ENCODE data around the gene PAIP2B. TPM values are rescaled to one million over a fixed set of nuclear protein-coding genes. Genes with fewer than 3 reads are reported as not detected.
"Not testable (repeated sequence)": the region's sequence is repeated elsewhere in the genome, so short reads cannot be mapped to it uniquely, and the experiment has no call there.

PAIP2B gene
- total RNA-seq, 1 donor from 2014 or later: 10.8 TPM

GRCh38 chr2:71181316-71181715 lies 45.6 kb downstream of the PAIP2B start:
- Mint-ChIP-seq H3K4me1 (no peaks in the 10 kb centered on the region), H3K4me3 (no peak overlapping the region), H3K27ac (no peak overlapping the region), H3K9me3 (no peaks in the 10 kb centered on the region), H3K36me3 (no peaks in the 10 kb centered on the region), H3K27me3 (ENCODE audit: low read depth) (peaks cover 18% of the 10 kb centered on the region)
- TF ChIP-seq CTCF (IDR thresholded peaks at IDR 0.05; ENCODE audit: unreplicated experiment): no peak
- DNase-seq (ENCODE audit: low spot score in 2 of 2, unreplicated experiment in 2 of 2): no peak

GRCh38 chr2:71178836-71179235 lies 48.1 kb downstream of the PAIP2B start:
- H3K36me3 Mint-ChIP-seq; DNase-seq (ENCODE audit: low spot score in 2 of 2, unreplicated experiment in 2 of 2); H3K4me1 Mint-ChIP-seq; H3K9me3 Mint-ChIP-seq; H3K27ac Mint-ChIP-seq; H3K4me3 Mint-ChIP-seq: not testable (repeated sequence)
- H3K27me3 Mint-ChIP-seq (ENCODE audit: low read depth): peaks cover 21% of the 10 kb centered on the region

GRCh38 chr2:71174207-71174606 lies 52.7 kb downstream of the PAIP2B start:
- Mint-ChIP-seq H3K27me3 (ENCODE audit: low read depth) (peaks cover 29% of the 10 kb centered on the region), H3K27ac (no peak overlapping the region), H3K4me3 (no peak overlapping the region), H3K36me3 (no peaks in the 10 kb centered on the region), H3K4me1 (no peaks in the 10 kb centered on the region), H3K9me3 (no peaks in the 10 kb centered on the region)
- DNase-seq (ENCODE audit: low spot score in 2 of 2, unreplicated experiment in 2 of 2): no peak
- no peak for TF ChIP-seq CTCF (IDR thresholded peaks at IDR 0.05; ENCODE audit: unreplicated experiment)

- no peak overlapping the region for H3K4me3 Mint-ChIP-seq
- peaks cover 21% of the 10 kb centered on the region for H3K27me3 Mint-ChIP-seq (ENCODE audit: low read depth)
- H3K27ac Mint-ChIP-seq: no peak overlapping the region
- no peaks in the 10 kb centered on the region for H3K36me3 Mint-ChIP-seq
- no peaks in the 10 kb centered on the region for H3K4me1 Mint-ChIP-seq
- no peak for TF ChIP-seq CTCF (IDR thresholded peaks at IDR 0.05; ENCODE audit: unreplicated experiment)
- H3K9me3 Mint-ChIP-seq: no peaks in the 10 kb centered on the region
- DNase-seq (ENCODE audit: low spot score in 2 of 2, unreplicated experiment in 2 of 2): no peak
These were observed 53.8 kb downstream of the PAIP2B start for GRCh38 chr2:71173096-71173495.

GRCh38 chr2:71166812-71167211 lies 60.1 kb downstream of the PAIP2B start:
- Mint-ChIP-seq H3K4me1 (no peaks in the 10 kb centered on the region), H3K36me3 (no peaks in the 10 kb centered on the region), H3K27ac (no peak overlapping the region), H3K4me3 (no peak overlapping the region), H3K27me3 (ENCODE audit: low read depth) (peaks cover 29% of the 10 kb centered on the region), H3K9me3 (no peaks in the 10 kb centered on the region)
- TF ChIP-seq CTCF (IDR thresholded peaks at IDR 0.05; ENCODE audit: unreplicated experiment): no peak
- DNase-seq (ENCODE audit: low spot score in 2 of 2, unreplicated experiment in 2 of 2): no peak

- no peak overlapping the region for H3K4me3 Mint-ChIP-seq
- H3K4me1 Mint-ChIP-seq: peaks cover 6% of the 10 kb centered on the region
- TF ChIP-seq CTCF (IDR thresholded peaks at IDR 0.05; ENCODE audit: unreplicated experiment): peak; percentile 62
- DNase-seq (ENCODE audit: low spot score in 2 of 2, unreplicated experiment in 2 of 2): peak; percentile 48 to 80
- no peaks in the 10 kb centered on the region for H3K9me3 Mint-ChIP-seq
- no peaks in the 10 kb centered on the region for H3K36me3 Mint-ChIP-seq
- peaks cover 31% of the 10 kb centered on the region for H3K27me3 Mint-ChIP-seq (ENCODE audit: low read depth)
- no peak overlapping the region for H3K27ac Mint-ChIP-seq
These were observed 69.6 kb downstream of the PAIP2B start for GRCh38 chr2:71157124-71157793.
